ENCODE measurements around the gene SERTAD2. TPM values are rescaled to one million over a fixed set of nuclear protein-coding genes. Genes with fewer than 3 reads are reported as not detected.
A peak's percentile ranks its signal among the peaks of the same experiment; 100 is the strongest.

Gene SERTAD2
- total and polyA plus RNA-seq, 2 experiments from 2014 or later, result 6.2 to 6.4 TPM

- no peak overlapping the region for H3K4me2 ChIP-seq
- no peak for DNase-seq (ENCODE audit: low spot score)
- no peaks in the 10 kb centered on the region for H3K9me3 Mint-ChIP-seq
Measured at GRCh38 chr2:64615844-64616536, 37.7 kb downstream of the SERTAD2 start.

GRCh38 chr2:64615192-64615763 is 38.4 kb downstream of the SERTAD2 start:
- H3K4me2 ChIP-seq, result no peak overlapping the region
- Mint-ChIP-seq H3K27me3 (ENCODE audit: insufficient read depth, low read depth, poor library complexity) (peaks cover 7% of the 10 kb centered on the region), H3K9me3 (no peaks in the 10 kb centered on the region), H3K4me1 (peaks cover 26% of the 10 kb centered on the region), H3K4me3 (no peak overlapping the region), H3K36me3 (ENCODE audit: low read depth) (no peaks in the 10 kb centered on the region), H3K27ac (no peak overlapping the region)
- ATAC-seq (no peak), DNase-seq (ENCODE audit: low spot score) (no peak)
- H4K20me1 ChIP-seq (replicated peaks; ENCODE audit: insufficient read depth), result no peaks in the 10 kb centered on the region
- no peak overlapping the region; the same call in 1 of the 2 replicates for H2AFZ ChIP-seq
- H3K27ac ChIP-seq (ENCODE audit: low read depth), result no peak overlapping the region
- no peak overlapping the region for H3K4me3 ChIP-seq
- peaks cover 15% of the 10 kb centered on the region for H3K4me1 ChIP-seq (ENCODE audit: insufficient read depth)
- no peaks in the 10 kb centered on the region for H3K79me2 ChIP-seq (replicated peaks; ENCODE audit: insufficient read depth)
- no peaks in the 10 kb centered on the region for H3K36me3 ChIP-seq (ENCODE audit: insufficient read depth)
- no peaks in the 10 kb centered on the region for H3F3A ChIP-seq (replicated peaks; ENCODE audit: low read depth)
- H3K27me3 ChIP-seq (ENCODE audit: insufficient read depth), result peaks cover 4% of the 10 kb centered on the region
- no peaks in the 10 kb centered on the region for H3K9me2 ChIP-seq (ENCODE audit: insufficient read depth)
- no peak for TF ChIP-seq CREB1 (CRISPR knock-in tag; IDR thresholded peaks at IDR 0.05; ENCODE audit: low read depth)
- TF ChIP-seq NANOG (IDR thresholded peaks at IDR 0.05; ENCODE audit: borderline replicate concordance), result no peak
- no peak for TF ChIP-seq ZNF462 (CRISPR knock-in tag; IDR thresholded peaks at IDR 0.05)
- no peak for TF ChIP-seq JUNB (IDR thresholded peaks at IDR 0.05; ENCODE audit: unreplicated experiment)
- TF ChIP-seq EZH2phosphoT487 (IDR thresholded peaks at IDR 0.05; ENCODE audit: unreplicated experiment), result no peak
- no peak for TF ChIP-seq POLR2AphosphoS5 (IDR thresholded peaks at IDR 0.05; ENCODE audit: low read depth)
- no peak for TF ChIP-seq ZNF331 (CRISPR knock-in tag; IDR thresholded peaks at IDR 0.05; ENCODE audit: low read depth)

More at GRCh38 chr2:64615844-64616536, 37.7 kb downstream of the SERTAD2 start:
- H3K27me3 Mint-ChIP-seq (ENCODE audit: insufficient read depth, low read depth, poor library complexity), result peaks cover 7% of the 10 kb centered on the region
- Histone ChIP-seq H3K36me3 (ENCODE audit: insufficient read depth) (no peaks in the 10 kb centered on the region), H3K9me2 (ENCODE audit: insufficient read depth) (no peaks in the 10 kb centered on the region), H4K20me1 (replicated peaks; ENCODE audit: insufficient read depth) (no peaks in the 10 kb centered on the region), H3K4me1 (ENCODE audit: insufficient read depth) (peaks cover 22% of the 10 kb centered on the region), H3K4me3 (no peak overlapping the region), H3K79me2 (replicated peaks; ENCODE audit: insufficient read depth) (no peaks in the 10 kb centered on the region), H3K27ac (ENCODE audit: low read depth) (no peak overlapping the region), H3F3A (replicated peaks; ENCODE audit: low read depth) (no peaks in the 10 kb centered on the region), H2AFZ (no peak overlapping the region; the same call in 1 of the 2 replicates), H3K27me3 (ENCODE audit: insufficient read depth) (no peaks in the 10 kb centered on the region)
- TF ChIP-seq ZNF331 (CRISPR knock-in tag; IDR thresholded peaks at IDR 0.05; ENCODE audit: low read depth) (no peak), CTCF (conservative IDR thresholded peaks at IDR 0.05; ENCODE audit: low read depth in 2 of 2) (peak in 1 of 2 experiments; percentile 33; a peak in 2 of 4 replicates)
- no peak overlapping the region for H3K4me3 Mint-ChIP-seq
- peak; percentile 49; the same call in 2 of the 3 replicates for ATAC-seq
- H3K36me3 Mint-ChIP-seq (ENCODE audit: low read depth), result no peaks in the 10 kb centered on the region
- H3K27ac Mint-ChIP-seq, result no peak overlapping the region
- peaks cover 33% of the 10 kb centered on the region for H3K4me1 Mint-ChIP-seq

All from GM23338 (cell line).